ENCODE data around the gene ARL15. TPM values are rescaled to one million over a fixed set of nuclear protein-coding genes. Genes with fewer than 3 reads are reported as not detected.

Gene ARL15
- total RNA-seq, 1 donor from 2014 or later: 42.3 TPM

DNA sequence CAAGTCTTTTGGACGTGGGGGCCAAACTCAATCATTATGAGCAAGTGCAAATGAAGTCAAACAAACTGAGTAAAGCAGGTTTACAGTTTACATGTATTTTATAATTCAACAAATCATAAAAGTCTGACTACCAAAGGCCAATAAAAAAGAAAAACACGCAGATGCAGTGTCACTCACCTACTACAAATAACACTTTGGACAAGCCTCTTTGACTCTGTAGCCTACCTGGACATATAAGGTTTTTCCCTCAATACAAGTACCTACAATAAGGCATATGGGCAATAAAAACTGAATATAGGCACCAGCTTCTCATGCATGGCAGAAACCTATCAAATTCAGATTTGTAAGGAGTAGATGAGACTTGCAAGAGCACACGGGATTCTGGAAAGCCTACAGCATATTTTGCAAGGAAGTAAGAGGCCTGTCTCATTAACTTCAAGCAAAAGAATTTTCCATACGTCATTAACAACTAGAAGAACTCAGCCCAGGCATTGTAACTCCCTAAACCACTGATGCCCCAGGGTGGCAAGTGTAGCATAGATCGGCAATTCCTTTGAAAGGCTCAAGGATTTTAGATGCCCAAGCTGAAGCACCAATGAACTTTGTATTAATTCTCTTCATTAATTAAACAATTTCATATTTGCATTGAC is 21.7 kb downstream of the ARL15 start:
- Histone ChIP-seq H3K27ac (ENCODE audit: low read depth, low read length) (no peak overlapping the region), H3K27me3 (ENCODE audit: control insufficient read depth in 3 of 3, insufficient read depth in 3 of 3, low read length in 3 of 3) (no peaks in the 10 kb centered on the region), H3K4me1 (ENCODE audit: control insufficient read depth in 3 of 3, insufficient read depth in 3 of 3, low read length in 3 of 3) (no peaks in the 10 kb centered on the region), H3K4me3 (ENCODE audit: low read length in 3 of 3) (no peak overlapping the region), H3K9ac (ENCODE audit: low read depth in 1 of 3, low read length in 3 of 3) (no peak overlapping the region), H3K36me3 (ENCODE audit: control insufficient read depth in 3 of 3, insufficient read depth in 3 of 3, low read length in 3 of 3) (no peaks in the 10 kb centered on the region), H3K9me3 (ENCODE audit: control insufficient read depth in 3 of 3, low read length in 3 of 3) (no peaks in the 10 kb centered on the region)

DNA sequence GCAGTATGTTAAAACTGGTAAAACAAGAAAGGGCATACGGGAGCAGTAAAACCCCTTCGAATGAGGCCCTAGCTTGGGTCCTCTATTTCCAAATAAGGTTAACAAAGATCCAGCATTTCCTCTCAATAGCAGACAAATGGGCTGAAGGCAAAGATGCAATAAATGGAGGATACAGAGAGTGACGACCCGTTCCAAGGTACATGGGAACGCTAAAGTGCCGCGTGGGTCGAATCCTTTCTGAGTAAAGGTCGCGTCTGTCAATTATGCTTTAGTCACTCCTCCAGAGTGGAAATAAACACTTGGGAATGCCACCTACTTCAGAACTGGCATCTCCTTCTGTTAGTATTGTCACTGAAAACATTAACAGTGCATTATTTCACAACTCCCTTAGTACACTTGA is 24.7 kb downstream of the ARL15 start:
- H3K27me3 ChIP-seq (ENCODE audit: control insufficient read depth in 3 of 3, insufficient read depth in 3 of 3, low read length in 3 of 3): no peaks in the 10 kb centered on the region
- no peaks in the 10 kb centered on the region for H3K9me3 ChIP-seq (ENCODE audit: control insufficient read depth in 3 of 3, low read length in 3 of 3)
- H3K27ac ChIP-seq (ENCODE audit: low read depth, low read length): no peak overlapping the region
- H3K4me1 ChIP-seq (ENCODE audit: control insufficient read depth in 3 of 3, insufficient read depth in 3 of 3, low read length in 3 of 3): no peaks in the 10 kb centered on the region
- H3K4me3 ChIP-seq (ENCODE audit: low read length in 3 of 3): no peak overlapping the region
- no peaks in the 10 kb centered on the region for H3K36me3 ChIP-seq (ENCODE audit: control insufficient read depth in 3 of 3, insufficient read depth in 3 of 3, low read length in 3 of 3)
- no peak overlapping the region for H3K9ac ChIP-seq (ENCODE audit: low read depth in 1 of 3, low read length in 3 of 3)

DNA sequence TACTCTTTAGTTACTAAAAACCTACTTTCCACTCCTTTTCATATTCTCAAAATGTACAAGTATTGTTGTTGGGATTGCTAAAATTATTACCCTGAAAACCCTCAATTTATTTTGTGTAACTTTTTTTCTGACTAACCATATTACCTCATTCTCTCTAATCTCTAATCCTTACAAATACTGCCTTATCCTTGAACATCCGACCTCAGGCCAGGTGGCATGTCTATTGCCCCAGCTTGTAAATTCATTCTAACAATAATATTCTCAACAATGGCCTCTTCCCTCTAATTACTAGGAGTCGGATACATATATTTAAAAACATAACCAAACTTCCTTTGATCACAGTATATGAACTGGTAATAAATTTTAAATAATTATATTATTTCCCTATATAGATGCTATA is 25.8 kb downstream of the ARL15 start:
- Histone ChIP-seq H3K9ac (ENCODE audit: low read depth in 1 of 3, low read length in 3 of 3) (no peak overlapping the region), H3K9me3 (ENCODE audit: control insufficient read depth in 3 of 3, low read length in 3 of 3) (no peaks in the 10 kb centered on the region), H3K36me3 (ENCODE audit: control insufficient read depth in 3 of 3, insufficient read depth in 3 of 3, low read length in 3 of 3) (no peaks in the 10 kb centered on the region), H3K27me3 (ENCODE audit: control insufficient read depth in 3 of 3, insufficient read depth in 3 of 3, low read length in 3 of 3) (no peaks in the 10 kb centered on the region), H3K4me3 (ENCODE audit: low read length in 3 of 3) (no peak overlapping the region), H3K4me1 (ENCODE audit: control insufficient read depth in 3 of 3, insufficient read depth in 3 of 3, low read length in 3 of 3) (no peaks in the 10 kb centered on the region), H3K27ac (ENCODE audit: low read depth, low read length) (no peak overlapping the region)

DNA sequence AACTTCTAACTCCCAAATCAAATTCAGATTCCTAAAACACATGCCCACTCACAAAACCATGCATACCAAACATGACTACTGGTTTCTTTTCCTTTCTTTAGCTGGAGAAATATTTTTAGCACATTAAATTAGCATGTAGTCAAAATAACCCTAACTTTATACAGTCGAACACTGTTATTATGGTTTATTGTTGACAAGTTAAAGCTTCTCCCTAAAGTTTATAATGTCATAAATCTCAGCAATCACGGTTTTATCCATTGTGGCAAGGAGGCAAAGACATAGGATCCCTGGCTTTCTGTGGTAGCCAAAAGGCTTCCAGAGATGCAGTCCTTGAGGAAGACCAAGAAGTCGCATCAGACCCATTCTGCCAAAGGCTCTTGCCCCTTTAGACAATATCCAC is 27.5 kb downstream of the ARL15 start:
- no peak overlapping the region for H3K9ac ChIP-seq (ENCODE audit: low read depth in 1 of 3, low read length in 3 of 3)

DNA sequence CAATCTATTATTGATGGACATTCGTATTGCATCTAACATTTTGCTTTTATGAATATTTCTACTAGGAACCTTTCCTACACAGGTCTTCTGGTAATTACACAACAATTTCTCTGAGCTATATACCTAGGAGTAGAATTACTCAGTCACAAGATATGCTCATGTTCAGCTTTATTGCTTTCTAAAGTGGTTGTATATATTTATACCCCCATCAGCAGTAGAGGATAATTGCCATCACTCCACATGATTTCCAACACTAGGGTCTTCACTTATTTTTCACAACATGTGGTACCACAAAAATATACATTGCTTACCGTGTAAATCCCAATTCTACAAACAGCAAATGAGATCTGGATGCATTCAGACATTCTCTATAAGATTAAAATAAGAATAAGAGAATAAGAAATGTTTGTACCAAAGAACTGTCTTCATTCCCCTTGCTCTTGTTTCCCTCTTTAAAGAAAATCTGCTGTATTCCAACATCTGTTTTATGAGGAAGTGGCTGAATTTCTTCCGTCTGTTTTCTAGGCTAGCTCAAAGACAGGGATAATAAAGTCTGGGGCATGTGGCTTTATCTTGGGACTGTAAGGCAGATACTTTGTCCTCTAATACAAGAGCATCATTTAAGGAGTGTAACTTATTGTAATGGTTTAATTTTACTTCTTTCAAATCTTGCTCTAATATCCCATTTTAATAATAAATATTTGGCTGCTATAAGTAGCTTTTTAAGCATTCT is 28.2 kb downstream of the ARL15 start:
- no peaks in the 10 kb centered on the region for H3K4me1 ChIP-seq (ENCODE audit: control insufficient read depth in 3 of 3, insufficient read depth in 3 of 3, low read length in 3 of 3)
- H3K4me3 ChIP-seq (ENCODE audit: low read length in 3 of 3): no peak overlapping the region
- no peaks in the 10 kb centered on the region for H3K27me3 ChIP-seq (ENCODE audit: control insufficient read depth in 3 of 3, insufficient read depth in 3 of 3, low read length in 3 of 3)

More for the DNA sequence above, 27.5 kb downstream of the ARL15 start:
- H3K4me1 ChIP-seq (ENCODE audit: control insufficient read depth in 3 of 3, insufficient read depth in 3 of 3, low read length in 3 of 3): no peaks in the 10 kb centered on the region
- no peaks in the 10 kb centered on the region for H3K36me3 ChIP-seq (ENCODE audit: control insufficient read depth in 3 of 3, insufficient read depth in 3 of 3, low read length in 3 of 3)
- H3K9me3 ChIP-seq (ENCODE audit: control insufficient read depth in 3 of 3, low read length in 3 of 3): no peaks in the 10 kb centered on the region
- H3K4me3 ChIP-seq (ENCODE audit: low read length in 3 of 3): no peak overlapping the region
- H3K27me3 ChIP-seq (ENCODE audit: control insufficient read depth in 3 of 3, insufficient read depth in 3 of 3, low read length in 3 of 3): no peaks in the 10 kb centered on the region
- H3K27ac ChIP-seq (ENCODE audit: low read depth, low read length): no peak overlapping the region

DNA sequence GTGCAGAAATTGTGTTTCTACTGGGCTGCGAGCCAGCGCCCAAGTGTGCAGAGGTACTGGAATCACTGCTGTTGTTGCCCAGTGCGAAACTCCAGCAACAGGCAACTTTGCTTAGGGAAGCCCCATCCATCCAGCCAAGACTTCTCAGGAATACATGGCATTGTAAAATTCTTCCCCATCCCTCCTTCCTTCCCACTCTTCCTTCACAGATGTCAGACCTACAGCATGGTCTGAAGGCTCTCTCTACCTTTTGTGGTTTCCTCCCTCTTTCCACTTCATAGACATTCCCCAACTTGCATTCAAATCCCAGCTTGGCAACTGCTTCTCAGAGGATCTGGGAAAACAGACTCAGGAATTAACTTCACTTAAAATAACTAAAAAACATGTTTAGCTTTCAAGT is 30.4 kb downstream of the ARL15 start:
- Histone ChIP-seq H3K27me3 (ENCODE audit: control insufficient read depth in 3 of 3, insufficient read depth in 3 of 3, low read length in 3 of 3) (no peaks in the 10 kb centered on the region), H3K9me3 (ENCODE audit: control insufficient read depth in 3 of 3, low read length in 3 of 3) (no peaks in the 10 kb centered on the region), H3K27ac (ENCODE audit: low read depth, low read length) (no peak overlapping the region), H3K36me3 (ENCODE audit: control insufficient read depth in 3 of 3, insufficient read depth in 3 of 3, low read length in 3 of 3) (no peaks in the 10 kb centered on the region), H3K9ac (ENCODE audit: low read depth in 1 of 3, low read length in 3 of 3) (no peak overlapping the region), H3K4me1 (ENCODE audit: control insufficient read depth in 3 of 3, insufficient read depth in 3 of 3, low read length in 3 of 3) (no peaks in the 10 kb centered on the region), H3K4me3 (ENCODE audit: low read length in 3 of 3) (no peak overlapping the region)

More for the DNA sequence above, 28.2 kb downstream of the ARL15 start:
- H3K9ac ChIP-seq (ENCODE audit: low read depth in 1 of 3, low read length in 3 of 3): no peak overlapping the region
- H3K36me3 ChIP-seq (ENCODE audit: control insufficient read depth in 3 of 3, insufficient read depth in 3 of 3, low read length in 3 of 3): no peaks in the 10 kb centered on the region
- no peaks in the 10 kb centered on the region for H3K9me3 ChIP-seq (ENCODE audit: control insufficient read depth in 3 of 3, low read length in 3 of 3)
- H3K27ac ChIP-seq (ENCODE audit: low read depth, low read length): no peak overlapping the region

DNA sequence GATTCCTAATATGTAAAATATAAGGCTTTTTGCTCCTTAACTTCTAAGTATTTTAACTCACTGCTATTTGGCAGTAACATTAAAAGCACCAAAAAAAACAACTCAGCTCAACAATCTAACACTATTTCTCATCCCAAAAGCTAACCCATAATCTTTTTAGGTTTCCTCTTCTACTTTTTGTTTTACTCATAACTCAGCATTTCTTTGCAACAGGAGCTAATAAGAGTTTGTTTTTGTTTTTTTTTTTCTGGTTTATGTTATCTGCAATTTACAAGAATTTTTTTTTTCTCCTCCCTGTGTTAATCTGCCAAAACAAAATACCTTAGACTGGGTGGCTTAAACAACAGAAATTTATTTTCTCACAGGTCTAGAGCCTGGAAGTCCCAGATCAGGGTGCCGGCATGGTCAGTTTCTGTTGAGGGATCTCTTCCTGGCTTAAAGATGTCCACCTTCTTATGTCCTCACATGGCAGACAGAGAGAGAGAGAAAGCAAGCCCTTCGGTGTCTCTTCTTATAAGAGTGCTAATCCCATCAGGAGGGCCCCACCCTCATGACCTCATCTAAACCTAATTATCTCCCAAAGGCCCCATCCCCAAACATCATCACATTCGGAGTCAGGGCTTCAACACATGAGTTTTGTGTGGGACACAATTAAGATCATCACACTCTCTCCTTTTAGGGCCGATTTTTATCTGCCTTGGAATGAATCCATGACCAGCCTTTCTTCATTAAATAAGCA is 31.2 kb downstream of the ARL15 start:
- H3K4me3 ChIP-seq (ENCODE audit: low read length in 3 of 3): no peak overlapping the region
- no peaks in the 10 kb centered on the region for H3K27me3 ChIP-seq (ENCODE audit: control insufficient read depth in 3 of 3, insufficient read depth in 3 of 3, low read length in 3 of 3)
- no peaks in the 10 kb centered on the region for H3K36me3 ChIP-seq (ENCODE audit: control insufficient read depth in 3 of 3, insufficient read depth in 3 of 3, low read length in 3 of 3)
- H3K9ac ChIP-seq (ENCODE audit: low read depth in 1 of 3, low read length in 3 of 3): no peak overlapping the region
- H3K9me3 ChIP-seq (ENCODE audit: control insufficient read depth in 3 of 3, low read length in 3 of 3): no peaks in the 10 kb centered on the region
- H3K27ac ChIP-seq (ENCODE audit: low read depth, low read length): no peak overlapping the region
- H3K4me1 ChIP-seq (ENCODE audit: control insufficient read depth in 3 of 3, insufficient read depth in 3 of 3, low read length in 3 of 3): no peaks in the 10 kb centered on the region

DNA sequence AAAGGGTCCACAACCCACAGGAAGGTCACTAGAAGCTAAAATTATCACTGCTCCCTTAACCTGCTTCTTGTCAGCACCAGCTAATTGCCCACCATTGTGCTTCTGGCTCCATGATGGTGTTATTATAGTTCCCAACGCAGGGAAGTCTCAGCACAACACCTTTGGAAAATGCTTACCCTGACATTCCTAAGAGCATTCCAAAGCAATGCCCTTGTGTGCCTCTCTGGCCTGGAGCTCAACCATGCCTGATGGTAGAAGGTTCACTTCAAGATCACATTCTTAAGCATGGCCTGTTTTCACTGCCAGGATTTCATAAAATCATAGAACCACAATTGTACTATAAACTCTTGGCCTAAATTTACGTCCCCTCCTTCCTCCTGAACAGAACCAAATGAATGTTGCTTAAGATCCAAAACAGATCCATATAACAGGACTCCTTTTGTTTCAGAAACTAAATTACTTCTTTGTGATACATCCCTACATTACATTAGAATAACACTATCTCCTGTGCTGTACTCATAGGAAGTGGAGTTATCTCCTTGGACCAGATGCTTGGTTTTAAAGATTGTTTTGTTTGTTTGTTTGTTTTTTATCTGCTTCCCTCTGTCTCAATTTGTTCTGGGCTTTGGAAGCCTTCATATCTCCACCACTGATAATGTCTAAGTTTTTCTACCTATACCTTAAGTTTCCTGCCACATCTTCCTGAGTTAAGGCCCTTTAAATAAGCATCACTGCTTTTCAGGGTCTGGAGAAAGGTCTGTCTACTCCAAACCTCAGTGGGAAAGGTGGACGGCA is 32.1 kb downstream of the ARL15 start:
- H3K4me1 ChIP-seq (ENCODE audit: control insufficient read depth in 3 of 3, insufficient read depth in 3 of 3, low read length in 3 of 3): no peaks in the 10 kb centered on the region
- no peak overlapping the region for H3K27ac ChIP-seq (ENCODE audit: low read depth, low read length)
- H3K36me3 ChIP-seq (ENCODE audit: control insufficient read depth in 3 of 3, insufficient read depth in 3 of 3, low read length in 3 of 3): no peaks in the 10 kb centered on the region
- H3K9me3 ChIP-seq (ENCODE audit: control insufficient read depth in 3 of 3, low read length in 3 of 3): no peaks in the 10 kb centered on the region
- H3K9ac ChIP-seq (ENCODE audit: low read depth in 1 of 3, low read length in 3 of 3): no peak overlapping the region
- H3K27me3 ChIP-seq (ENCODE audit: control insufficient read depth in 3 of 3, insufficient read depth in 3 of 3, low read length in 3 of 3): no peaks in the 10 kb centered on the region
- H3K4me3 ChIP-seq (ENCODE audit: low read length in 3 of 3): no peak overlapping the region

DNA sequence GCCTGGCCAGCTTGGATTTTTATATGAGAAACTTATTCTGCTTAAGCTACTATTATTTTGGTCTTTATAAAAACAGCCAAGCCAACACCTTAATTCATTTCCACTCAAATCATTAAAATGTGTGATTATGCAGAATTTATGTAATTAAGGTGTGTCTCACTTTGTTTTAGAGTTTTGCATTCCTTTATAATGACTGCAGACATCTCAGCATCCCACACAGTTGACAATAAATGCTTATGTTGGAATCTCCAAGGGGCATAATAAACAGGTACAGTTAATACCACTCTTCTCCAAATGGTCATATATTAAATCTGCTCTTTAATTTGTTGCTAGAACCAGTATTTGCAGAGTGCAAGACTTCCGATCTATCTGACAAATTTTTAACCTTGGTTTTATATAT is 34.3 kb downstream of the ARL15 start:
- Histone ChIP-seq H3K4me3 (ENCODE audit: low read length in 3 of 3) (no peak overlapping the region), H3K27ac (ENCODE audit: low read depth, low read length) (no peak overlapping the region), H3K27me3 (ENCODE audit: control insufficient read depth in 3 of 3, insufficient read depth in 3 of 3, low read length in 3 of 3) (no peaks in the 10 kb centered on the region), H3K4me1 (ENCODE audit: control insufficient read depth in 3 of 3, insufficient read depth in 3 of 3, low read length in 3 of 3) (no peaks in the 10 kb centered on the region), H3K9ac (ENCODE audit: low read depth in 1 of 3, low read length in 3 of 3) (no peak overlapping the region), H3K9me3 (ENCODE audit: control insufficient read depth in 3 of 3, low read length in 3 of 3) (no peaks in the 10 kb centered on the region), H3K36me3 (ENCODE audit: control insufficient read depth in 3 of 3, insufficient read depth in 3 of 3, low read length in 3 of 3) (no peaks in the 10 kb centered on the region)

Measured in skeletal muscle tissue (tissue), 4 donors.